Neutrophil (primary cell): ENCODE results near the gene KCTD2.
A peak's percentile ranks its signal among the peaks of the same experiment; 100 is the strongest.

ENCODE experiments used
- H3K27ac ChIP-seq: fragments of 200-600 bp; sonication (generic); 2 replicates; pipeline ENCODE4 v1.5.1; 2016; ENCODE audit warnings: mild to moderate bottlenecking, moderate library complexity
- H3K27me3 ChIP-seq: fragments of 200-600 bp; sonication (generic); 2 replicates; pipeline ENCODE4 v1.6.0; 2016; ENCODE audit warnings: mild to moderate bottlenecking
- H3K36me3 ChIP-seq: fragments of 200-600 bp; sonication (generic); 2 replicates; pipeline ENCODE4 v1.5.1; 2017
- H3K4me1 ChIP-seq, 2 experiments: fragments of 200-600 bp in 1 of 2; sonication (generic) in 1 of 2; 1 replicate in 1 of 2; 2 replicates in 1 of 2; pipeline versions ENCODE4 v1.5.1 to v1.6.1; 2013 to 2016; ENCODE audit warnings: low read depth in 1 of 2, low read length in 1 of 2, mild to moderate bottlenecking in 1 of 2, moderate library complexity in 1 of 2; ENCODE audit not compliant: control insufficient read depth in 1 of 2, insufficient read depth in 1 of 2
- H3K4me3 ChIP-seq, 2 experiments: fragments of 200-600 bp in 1 of 2; sonication (generic) in 1 of 2; 1 replicate in 1 of 2; 2 replicates in 1 of 2; pipeline ENCODE4 v1.5.1; 2013 to 2016; ENCODE audit warnings: low read depth in 1 of 2, low read length in 1 of 2, mild to moderate bottlenecking in 1 of 2, moderate library complexity in 1 of 2
- H3K9me3 ChIP-seq: fragments of 200-600 bp; sonication (generic); 2 replicates; pipeline ENCODE4 v1.5.1; 2016
- TF ChIP-seq, protein P1 (sequence below): fragments of 200-600 bp; sonication (generic); IDR thresholded peaks from 2 replicates; pipeline ENCODE4 v1.5.1; 2016; ENCODE audit warnings: antibody characterized with exemption

KCTD2 gene

DNA sequence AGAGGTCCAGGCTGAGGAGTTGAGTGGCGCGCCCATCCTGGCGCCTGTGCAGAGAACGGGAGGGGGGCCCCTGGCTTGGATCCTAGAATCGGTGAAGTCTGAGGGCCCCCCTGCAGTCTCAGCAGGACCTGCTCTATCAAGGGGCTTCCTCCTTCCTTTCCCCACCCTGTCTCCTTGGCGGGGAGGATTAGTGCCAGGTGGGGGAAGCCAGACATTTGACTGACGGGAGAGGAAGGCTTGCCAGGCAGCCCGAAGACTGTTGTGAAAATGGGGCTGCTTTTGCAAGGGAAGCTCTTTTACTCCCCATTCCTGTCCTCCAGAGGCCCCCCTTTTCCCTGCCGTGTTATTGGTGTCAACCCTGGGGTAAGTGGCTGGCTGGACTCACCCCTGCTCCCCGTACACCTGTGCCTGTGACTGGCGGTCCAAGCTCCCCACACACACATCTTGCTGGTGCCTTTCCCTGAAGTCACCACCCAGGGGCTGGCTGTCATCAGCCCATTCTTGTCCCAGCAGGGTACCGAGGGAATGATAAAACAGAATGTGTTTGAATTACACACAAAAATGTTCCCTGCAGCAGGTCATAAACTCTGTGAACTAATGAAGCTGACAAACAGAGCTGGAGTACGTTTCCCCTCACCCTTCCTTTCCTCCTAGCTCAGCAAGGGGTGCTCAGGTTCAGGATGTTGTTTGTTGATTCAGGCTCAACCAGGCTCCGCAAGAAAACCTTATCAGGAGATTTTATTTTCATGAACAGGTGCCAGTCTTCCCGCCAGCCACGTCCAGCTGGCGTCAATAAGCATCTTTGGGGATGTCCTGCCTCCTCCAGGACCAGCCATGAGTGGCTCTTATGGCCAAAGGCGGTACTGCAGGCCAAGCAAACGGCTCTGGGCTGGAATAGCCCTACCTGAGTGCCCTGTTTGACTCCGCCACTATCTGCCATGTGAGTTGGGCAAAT lies 58.4 kb downstream of the KCTD2 start:
- no peaks in the 10 kb centered on the region for H3K9me3 ChIP-seq
- peak overlapping the region; percentile 33 for H3K27ac ChIP-seq
- peaks cover 39% of the 10 kb centered on the region for H3K36me3 ChIP-seq
- TF ChIP-seq, protein P1, sequence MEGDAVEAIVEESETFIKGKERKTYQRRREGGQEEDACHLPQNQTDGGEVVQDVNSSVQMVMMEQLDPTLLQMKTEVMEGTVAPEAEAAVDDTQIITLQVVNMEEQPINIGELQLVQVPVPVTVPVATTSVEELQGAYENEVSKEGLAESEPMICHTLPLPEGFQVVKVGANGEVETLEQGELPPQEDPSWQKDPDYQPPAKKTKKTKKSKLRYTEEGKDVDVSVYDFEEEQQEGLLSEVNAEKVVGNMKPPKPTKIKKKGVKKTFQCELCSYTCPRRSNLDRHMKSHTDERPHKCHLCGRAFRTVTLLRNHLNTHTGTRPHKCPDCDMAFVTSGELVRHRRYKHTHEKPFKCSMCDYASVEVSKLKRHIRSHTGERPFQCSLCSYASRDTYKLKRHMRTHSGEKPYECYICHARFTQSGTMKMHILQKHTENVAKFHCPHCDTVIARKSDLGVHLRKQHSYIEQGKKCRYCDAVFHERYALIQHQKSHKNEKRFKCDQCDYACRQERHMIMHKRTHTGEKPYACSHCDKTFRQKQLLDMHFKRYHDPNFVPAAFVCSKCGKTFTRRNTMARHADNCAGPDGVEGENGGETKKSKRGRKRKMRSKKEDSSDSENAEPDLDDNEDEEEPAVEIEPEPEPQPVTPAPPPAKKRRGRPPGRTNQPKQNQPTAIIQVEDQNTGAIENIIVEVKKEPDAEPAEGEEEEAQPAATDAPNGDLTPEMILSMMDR = peak; percentile 82
- no peaks in the 10 kb centered on the region for H3K27me3 ChIP-seq
- no peak overlapping the region for H3K4me3 ChIP-seq
- peaks cover 25 to 28% of the 10 kb centered on the region in 2 experiments for H3K4me1 ChIP-seq

DNA sequence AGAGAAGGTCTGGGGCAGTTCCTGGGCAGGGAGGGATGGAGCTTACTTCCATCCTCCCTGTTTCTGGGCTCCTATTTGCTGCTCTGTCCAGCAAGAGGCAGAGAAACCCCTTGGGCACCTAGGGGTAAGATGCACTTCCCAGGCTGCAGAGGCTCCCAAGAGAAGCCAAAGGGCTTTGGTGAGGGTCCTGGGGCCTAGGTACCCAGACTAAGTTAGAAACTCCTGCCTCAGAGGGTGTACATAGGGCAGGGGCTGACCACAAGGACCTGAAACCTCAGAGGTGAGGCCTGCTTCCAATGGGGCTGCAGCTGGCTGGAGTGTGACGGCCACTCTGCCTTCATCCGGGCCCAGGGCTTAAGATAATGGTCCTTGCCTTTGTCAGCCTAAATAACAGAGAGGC lies 61.2 kb downstream of the KCTD2 start:
- Histone ChIP-seq H3K9me3 (no peaks in the 10 kb centered on the region), H3K36me3 (peaks cover 33% of the 10 kb centered on the region), H3K4me1 (peaks cover 35% of the 10 kb centered on the region in 2 experiments), H3K4me3 (no peak overlapping the region), H3K27ac (no peak overlapping the region), H3K27me3 (no peaks in the 10 kb centered on the region)
- TF ChIP-seq, protein P1 = no peak

DNA sequence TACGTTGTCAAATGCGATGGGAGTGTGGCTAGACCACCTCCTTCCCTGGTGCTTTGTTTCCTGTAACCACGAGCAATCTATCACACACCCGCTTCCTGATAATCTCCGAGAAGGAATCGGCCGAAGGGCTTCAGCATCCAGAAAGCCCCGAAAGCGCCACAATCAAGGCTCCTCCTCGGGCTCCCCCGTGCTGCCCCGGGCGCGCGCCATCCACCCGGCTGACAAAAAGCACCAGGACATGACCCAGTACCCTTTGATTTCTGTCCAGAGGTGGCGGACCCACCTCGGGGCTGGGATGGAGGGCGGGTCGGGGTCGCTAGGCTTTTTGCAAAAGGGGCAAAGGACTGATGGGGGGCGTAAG lies 62.0 kb downstream of the KCTD2 start:
- no peaks in the 10 kb centered on the region for H3K27me3 ChIP-seq
- peak overlapping the region; percentile 74 to 97 for H3K4me3 ChIP-seq
- peaks cover 40 to 41% of the 10 kb centered on the region in 2 experiments for H3K4me1 ChIP-seq
- H3K36me3 ChIP-seq = peaks cover 30% of the 10 kb centered on the region
- H3K9me3 ChIP-seq = no peaks in the 10 kb centered on the region
- peak overlapping the region; percentile 86 for H3K27ac ChIP-seq
- TF ChIP-seq, protein P1 = no peak

DNA sequence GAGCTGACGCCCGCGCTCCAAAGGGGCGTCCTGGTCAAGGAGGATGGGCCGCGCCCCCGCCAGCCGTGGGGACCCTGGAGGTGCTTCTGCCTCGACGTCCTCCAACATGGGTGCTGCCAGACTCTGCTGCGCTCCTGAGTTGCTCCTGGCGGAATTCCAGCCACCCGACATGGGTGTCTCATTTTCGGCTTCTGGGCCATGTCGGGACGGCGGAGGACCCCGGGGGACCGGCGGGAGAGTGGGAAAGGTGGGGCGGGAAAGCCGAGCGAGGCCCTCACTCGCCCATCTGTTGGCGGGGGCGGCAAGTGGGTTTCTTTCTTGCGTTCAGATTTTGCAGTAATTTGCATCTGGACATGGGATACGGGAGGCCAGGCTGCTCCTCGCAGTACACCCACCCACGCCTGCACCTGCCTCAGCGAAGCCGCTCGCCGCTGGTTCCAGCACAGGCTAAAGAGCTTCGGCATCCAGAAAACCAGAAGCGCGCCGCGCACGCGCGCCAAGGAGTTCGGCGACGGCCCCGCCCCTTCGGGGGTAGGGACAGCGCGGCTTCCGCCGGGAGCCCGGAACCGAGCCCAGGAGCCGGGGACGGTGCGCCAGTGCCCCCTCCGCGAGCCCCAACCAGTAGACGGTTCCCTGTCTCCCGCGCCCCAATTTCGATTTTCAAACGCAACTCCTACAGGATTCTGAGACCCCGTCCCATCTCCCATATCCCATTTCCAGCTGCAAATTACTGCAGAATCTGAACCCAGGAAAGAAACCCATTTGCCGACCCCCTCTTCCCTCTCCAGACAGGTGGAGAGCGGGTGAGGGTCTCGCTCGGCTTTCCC lies 62.6 kb downstream of the KCTD2 start, which contains the start of gene ARMC7:
Gene ARMC7 (plus strand): TSS at position 563 of the 827 bp plus-strand sequence. CDS start 320 bp downstream, outside the sequence.
- no peaks in the 10 kb centered on the region for H3K27me3 ChIP-seq
- peaks cover 46% of the 10 kb centered on the region in 2 experiments for H3K4me1 ChIP-seq
- H3K36me3 ChIP-seq = peaks cover 24% of the 10 kb centered on the region
- H3K4me3 ChIP-seq = peak within 1 kb of the TSS; percentile 74 to 97
- H3K9me3 ChIP-seq = no peaks in the 10 kb centered on the region
- H3K27ac ChIP-seq = peak within 1 kb of the TSS; percentile 86
- TF ChIP-seq, protein P1 = peak; percentile 28

DNA sequence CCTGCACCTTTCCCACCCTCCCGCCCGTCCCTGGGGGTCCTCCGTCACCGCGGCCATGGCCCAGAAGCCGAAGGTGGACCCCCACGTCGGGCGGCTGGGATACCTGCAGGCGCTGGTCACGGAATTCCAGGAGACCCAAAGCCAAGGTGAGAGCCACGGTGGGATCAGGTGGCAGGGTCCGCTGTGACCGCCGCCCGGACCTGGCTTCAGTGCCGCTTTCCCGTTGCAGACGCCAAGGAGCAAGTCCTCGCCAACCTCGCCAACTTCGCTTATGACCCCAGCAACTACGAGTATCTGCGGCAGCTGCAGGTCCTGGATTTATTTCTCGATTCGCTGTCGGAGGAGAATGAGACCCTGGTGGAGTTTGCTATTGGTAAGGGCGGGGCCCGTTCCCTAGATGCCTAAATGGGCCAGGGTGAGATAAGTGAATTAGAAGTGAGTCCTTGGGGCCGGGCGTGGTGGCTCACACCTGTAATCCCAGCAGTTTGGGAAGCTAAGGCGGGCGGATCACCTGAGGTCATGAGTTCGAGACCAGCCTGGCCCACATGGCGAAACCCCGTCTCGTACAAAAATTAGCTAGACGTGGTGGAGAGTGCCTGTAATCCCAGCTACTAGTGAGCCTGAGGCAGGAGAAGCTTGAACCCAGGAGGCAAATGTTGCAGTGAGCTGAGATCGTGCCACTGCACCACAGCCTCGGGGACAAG lies 63.4 kb downstream of the KCTD2 start:
- H3K27me3 ChIP-seq = no peaks in the 10 kb centered on the region
- peak overlapping the region; percentile 86 for H3K27ac ChIP-seq
- H3K9me3 ChIP-seq = no peaks in the 10 kb centered on the region
- TF ChIP-seq, protein P1 = no peak
- peaks cover 16% of the 10 kb centered on the region for H3K36me3 ChIP-seq
- H3K4me3 ChIP-seq = peak overlapping the region; percentile 74 to 97
- peaks cover 54% of the 10 kb centered on the region in 2 experiments for H3K4me1 ChIP-seq
